ENCODE data around the gene PTPRG.

Gene PTPRG

GRCh38 chr3:61688307-61688984, 127.1 kb downstream of the PTPRG start:
- Histone ChIP-seq H3K27ac (ENCODE audit: low read depth, low read length) (no peak overlapping the region), H3F3A (ENCODE audit: control insufficient read depth, insufficient read depth) (no peaks in the 10 kb centered on the region), H3K27me3 (ENCODE audit: control insufficient read depth, low read length) (no peaks in the 10 kb centered on the region), H3K36me3 (ENCODE audit: control insufficient read depth, low read length) (no peaks in the 10 kb centered on the region), H4K20me1 (ENCODE audit: control insufficient read depth, insufficient read depth, low read depth, low read length) (no peaks in the 10 kb centered on the region), H3K4me3 (ENCODE audit: low read length) (no peak overlapping the region), H3K4me1 (ENCODE audit: control insufficient read depth, low read length) (no peaks in the 10 kb centered on the region), H3K9me2 (replicated peaks; ENCODE audit: control insufficient read depth, low read length) (no peaks in the 10 kb centered on the region), H3K4me2 (ENCODE audit: low read length) (no peak overlapping the region), H3K9me3 (ENCODE audit: control insufficient read depth, insufficient read depth, low read length) (no peaks in the 10 kb centered on the region), H3K79me2 (ENCODE audit: control insufficient read depth, low read length) (no peaks in the 10 kb centered on the region)
- no peak for TF ChIP-seq CTCF (IDR thresholded peaks at IDR 0.05; ENCODE audit: low read depth, low read length, poor library complexity, severe bottlenecking)
- no peak for TF ChIP-seq EZH2phosphoT487 (IDR thresholded peaks at IDR 0.05; ENCODE audit: borderline replicate concordance, low read length)

GRCh38 chr3:61690016-61690415, 128.6 kb downstream of the PTPRG start:
- Histone ChIP-seq H3K27ac (ENCODE audit: low read depth, low read length) (no peak overlapping the region), H3K9me3 (ENCODE audit: control insufficient read depth, insufficient read depth, low read length) (no peaks in the 10 kb centered on the region), H3F3A (ENCODE audit: control insufficient read depth, insufficient read depth) (no peaks in the 10 kb centered on the region), H3K9me2 (replicated peaks; ENCODE audit: control insufficient read depth, low read length) (no peaks in the 10 kb centered on the region), H3K79me2 (ENCODE audit: control insufficient read depth, low read length) (no peaks in the 10 kb centered on the region), H3K36me3 (ENCODE audit: control insufficient read depth, low read length) (no peaks in the 10 kb centered on the region), H4K20me1 (ENCODE audit: control insufficient read depth, insufficient read depth, low read depth, low read length) (no peaks in the 10 kb centered on the region), H3K4me3 (ENCODE audit: low read length) (no peak overlapping the region), H3K4me2 (ENCODE audit: low read length) (no peak overlapping the region), H3K4me1 (ENCODE audit: control insufficient read depth, low read length) (no peaks in the 10 kb centered on the region), H3K27me3 (ENCODE audit: control insufficient read depth, low read length) (no peaks in the 10 kb centered on the region)
- TF ChIP-seq CTCF (IDR thresholded peaks at IDR 0.05; ENCODE audit: low read depth, low read length, poor library complexity, severe bottlenecking), result no peak
- TF ChIP-seq EZH2phosphoT487 (IDR thresholded peaks at IDR 0.05; ENCODE audit: borderline replicate concordance, low read length), result no peak

GRCh38 chr3:61691466-61691865, 130.1 kb downstream of the PTPRG start:
- Histone ChIP-seq H3K27me3 (ENCODE audit: control insufficient read depth, low read length) (no peaks in the 10 kb centered on the region), H3K4me2 (ENCODE audit: low read length) (no peak overlapping the region), H3K36me3 (ENCODE audit: control insufficient read depth, low read length) (no peaks in the 10 kb centered on the region), H3F3A (ENCODE audit: control insufficient read depth, insufficient read depth) (no peaks in the 10 kb centered on the region), H3K27ac (ENCODE audit: low read depth, low read length) (no peak overlapping the region), H3K79me2 (ENCODE audit: control insufficient read depth, low read length) (no peaks in the 10 kb centered on the region), H3K9me3 (ENCODE audit: control insufficient read depth, insufficient read depth, low read length) (no peaks in the 10 kb centered on the region), H3K4me1 (ENCODE audit: control insufficient read depth, low read length) (no peaks in the 10 kb centered on the region), H3K9me2 (replicated peaks; ENCODE audit: control insufficient read depth, low read length) (no peaks in the 10 kb centered on the region), H4K20me1 (ENCODE audit: control insufficient read depth, insufficient read depth, low read depth, low read length) (no peaks in the 10 kb centered on the region), H3K4me3 (ENCODE audit: low read length) (no peak overlapping the region)
- TF ChIP-seq EZH2phosphoT487 (IDR thresholded peaks at IDR 0.05; ENCODE audit: borderline replicate concordance, low read length) (no peak), CTCF (IDR thresholded peaks at IDR 0.05; ENCODE audit: low read depth, low read length, poor library complexity, severe bottlenecking) (no peak)

All from DOHH2 (cell line).